A673 (cell line): Measurements from ENCODE around the gene ATRAID.

Experiments
- EZH2 ChIP-seq: fragments of 200-600 bp; sonication (generic); IDR thresholded peaks from 2 replicates; pipeline ENCODE4 v1.6.1; 2017; ENCODE audit warnings: borderline replicate concordance, low read depth, mild to moderate bottlenecking, mixed read lengths, antibody characterized with exemption, low read length; ENCODE audit not compliant: poor library complexity, severe bottlenecking
- TF ChIP-seq, protein P1 (sequence below): fragments of 300-800, 200-600 bp; sonication (generic); conservative IDR thresholded peaks from 2 replicates; pipeline ENCODE4 v1.5.1; 2017; ENCODE audit warnings: low read depth, mild to moderate bottlenecking, antibody characterized with exemption, low read length, moderate library complexity, mixed read lengths

DNA sequence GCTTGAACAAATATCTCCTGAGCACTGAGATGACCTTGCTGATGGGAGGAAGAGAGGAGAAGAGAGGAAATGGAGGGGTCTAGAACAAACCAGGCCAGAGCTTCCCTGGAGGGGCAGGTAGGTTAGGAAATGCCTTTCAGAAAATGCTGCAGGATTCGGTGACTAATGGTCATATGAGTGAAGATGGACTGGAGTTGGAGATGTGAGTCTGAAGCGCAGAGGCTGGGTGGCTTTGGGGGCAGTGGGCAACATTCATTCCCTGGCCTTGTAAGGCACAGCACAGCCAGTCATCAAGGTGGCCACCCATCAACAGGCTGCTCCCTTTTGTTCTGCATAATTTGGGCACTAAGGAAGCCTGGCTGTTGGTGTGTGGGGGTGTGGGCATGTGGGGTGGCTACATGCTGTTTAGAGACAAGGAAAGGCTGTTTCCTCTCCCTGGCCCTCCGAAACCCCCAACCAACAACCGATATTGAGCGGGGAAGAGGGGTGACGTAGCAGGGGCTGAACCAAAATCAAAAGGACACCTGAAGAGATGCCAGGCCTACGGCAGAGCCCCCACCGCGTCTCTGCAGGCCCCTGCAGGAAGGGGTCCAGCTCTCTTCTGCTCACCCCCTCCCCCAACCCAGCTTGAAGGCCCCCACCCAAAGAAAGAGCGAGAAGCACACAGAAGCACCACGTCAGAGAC, 49.5 kb downstream of the ATRAID start:
- no peak for TF ChIP-seq EZH2
- TF ChIP-seq, protein P1, sequence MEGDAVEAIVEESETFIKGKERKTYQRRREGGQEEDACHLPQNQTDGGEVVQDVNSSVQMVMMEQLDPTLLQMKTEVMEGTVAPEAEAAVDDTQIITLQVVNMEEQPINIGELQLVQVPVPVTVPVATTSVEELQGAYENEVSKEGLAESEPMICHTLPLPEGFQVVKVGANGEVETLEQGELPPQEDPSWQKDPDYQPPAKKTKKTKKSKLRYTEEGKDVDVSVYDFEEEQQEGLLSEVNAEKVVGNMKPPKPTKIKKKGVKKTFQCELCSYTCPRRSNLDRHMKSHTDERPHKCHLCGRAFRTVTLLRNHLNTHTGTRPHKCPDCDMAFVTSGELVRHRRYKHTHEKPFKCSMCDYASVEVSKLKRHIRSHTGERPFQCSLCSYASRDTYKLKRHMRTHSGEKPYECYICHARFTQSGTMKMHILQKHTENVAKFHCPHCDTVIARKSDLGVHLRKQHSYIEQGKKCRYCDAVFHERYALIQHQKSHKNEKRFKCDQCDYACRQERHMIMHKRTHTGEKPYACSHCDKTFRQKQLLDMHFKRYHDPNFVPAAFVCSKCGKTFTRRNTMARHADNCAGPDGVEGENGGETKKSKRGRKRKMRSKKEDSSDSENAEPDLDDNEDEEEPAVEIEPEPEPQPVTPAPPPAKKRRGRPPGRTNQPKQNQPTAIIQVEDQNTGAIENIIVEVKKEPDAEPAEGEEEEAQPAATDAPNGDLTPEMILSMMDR: no peak
